Measurements from ENCODE around the gene ZEB1. TPM values are rescaled to one million over a fixed set of nuclear protein-coding genes. Genes with fewer than 3 reads are reported as not detected.

The ZEB1 gene
- total and polyA plus RNA-seq, 10 of the 15 experiments (the other 5 are each of a cell fraction or from before 2014, with no cell fraction given), result 10.4 to 35.6 (median 24.5) TPM

DNA sequence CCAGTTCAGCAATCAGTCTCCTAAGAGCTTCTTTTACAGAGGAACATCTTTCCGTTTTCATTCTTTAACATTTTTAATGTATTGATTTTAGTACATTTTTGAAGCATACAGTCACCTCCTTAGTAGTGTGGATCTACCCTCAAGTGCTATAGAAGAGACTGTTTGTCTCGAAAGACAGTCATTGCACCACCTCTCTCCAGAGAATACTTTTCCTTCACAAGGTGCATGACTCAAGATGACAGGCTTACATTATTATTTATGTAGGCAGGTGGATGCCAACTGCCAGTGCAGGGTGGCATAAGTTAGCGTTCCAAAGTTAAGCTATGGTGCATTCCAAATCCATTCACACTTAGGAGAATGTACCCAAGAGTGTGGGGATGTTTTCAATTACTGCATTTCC, 71.8 kb downstream of the ZEB1 start (continued):
- TF ChIP-seq BRCA1 (IDR thresholded peaks at IDR 0.05; ENCODE audit: low read depth, low read length) (no peak), SP1 (IDR thresholded peaks at IDR 0.05; ENCODE audit: low read depth, low read length) (no peak), SIX5 (IDR thresholded peaks at IDR 0.05; ENCODE audit: low read depth, low read length, severe bottlenecking) (no peak), SMAD5 (IDR thresholded peaks at IDR 0.05; ENCODE audit: low read depth) (no peak), ZNF207 (IDR thresholded peaks at IDR 0.05; ENCODE audit: borderline replicate concordance) (no peak), FOXK2 (IDR thresholded peaks at IDR 0.05) (no peak), GATAD2B (conservative IDR thresholded peaks at IDR 0.05; ENCODE audit: low read depth) (no peak)
- TF ChIP-seq, protein P1, sequence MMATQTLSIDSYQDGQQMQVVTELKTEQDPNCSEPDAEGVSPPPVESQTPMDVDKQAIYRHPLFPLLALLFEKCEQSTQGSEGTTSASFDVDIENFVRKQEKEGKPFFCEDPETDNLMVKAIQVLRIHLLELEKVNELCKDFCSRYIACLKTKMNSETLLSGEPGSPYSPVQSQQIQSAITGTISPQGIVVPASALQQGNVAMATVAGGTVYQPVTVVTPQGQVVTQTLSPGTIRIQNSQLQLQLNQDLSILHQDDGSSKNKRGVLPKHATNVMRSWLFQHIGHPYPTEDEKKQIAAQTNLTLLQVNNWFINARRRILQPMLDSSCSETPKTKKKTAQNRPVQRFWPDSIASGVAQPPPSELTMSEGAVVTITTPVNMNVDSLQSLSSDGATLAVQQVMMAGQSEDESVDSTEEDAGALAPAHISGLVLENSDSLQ (IDR thresholded peaks at IDR 0.05), result no peak
- TF ChIP-seq, protein P2, sequence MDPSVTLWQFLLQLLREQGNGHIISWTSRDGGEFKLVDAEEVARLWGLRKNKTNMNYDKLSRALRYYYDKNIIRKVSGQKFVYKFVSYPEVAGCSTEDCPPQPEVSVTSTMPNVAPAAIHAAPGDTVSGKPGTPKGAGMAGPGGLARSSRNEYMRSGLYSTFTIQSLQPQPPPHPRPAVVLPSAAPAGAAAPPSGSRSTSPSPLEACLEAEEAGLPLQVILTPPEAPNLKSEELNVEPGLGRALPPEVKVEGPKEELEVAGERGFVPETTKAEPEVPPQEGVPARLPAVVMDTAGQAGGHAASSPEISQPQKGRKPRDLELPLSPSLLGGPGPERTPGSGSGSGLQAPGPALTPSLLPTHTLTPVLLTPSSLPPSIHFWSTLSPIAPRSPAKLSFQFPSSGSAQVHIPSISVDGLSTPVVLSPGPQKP (IDR thresholded peaks at IDR 0.05; ENCODE audit: low read depth, low read length), result no peak
- TF ChIP-seq, protein P3, sequence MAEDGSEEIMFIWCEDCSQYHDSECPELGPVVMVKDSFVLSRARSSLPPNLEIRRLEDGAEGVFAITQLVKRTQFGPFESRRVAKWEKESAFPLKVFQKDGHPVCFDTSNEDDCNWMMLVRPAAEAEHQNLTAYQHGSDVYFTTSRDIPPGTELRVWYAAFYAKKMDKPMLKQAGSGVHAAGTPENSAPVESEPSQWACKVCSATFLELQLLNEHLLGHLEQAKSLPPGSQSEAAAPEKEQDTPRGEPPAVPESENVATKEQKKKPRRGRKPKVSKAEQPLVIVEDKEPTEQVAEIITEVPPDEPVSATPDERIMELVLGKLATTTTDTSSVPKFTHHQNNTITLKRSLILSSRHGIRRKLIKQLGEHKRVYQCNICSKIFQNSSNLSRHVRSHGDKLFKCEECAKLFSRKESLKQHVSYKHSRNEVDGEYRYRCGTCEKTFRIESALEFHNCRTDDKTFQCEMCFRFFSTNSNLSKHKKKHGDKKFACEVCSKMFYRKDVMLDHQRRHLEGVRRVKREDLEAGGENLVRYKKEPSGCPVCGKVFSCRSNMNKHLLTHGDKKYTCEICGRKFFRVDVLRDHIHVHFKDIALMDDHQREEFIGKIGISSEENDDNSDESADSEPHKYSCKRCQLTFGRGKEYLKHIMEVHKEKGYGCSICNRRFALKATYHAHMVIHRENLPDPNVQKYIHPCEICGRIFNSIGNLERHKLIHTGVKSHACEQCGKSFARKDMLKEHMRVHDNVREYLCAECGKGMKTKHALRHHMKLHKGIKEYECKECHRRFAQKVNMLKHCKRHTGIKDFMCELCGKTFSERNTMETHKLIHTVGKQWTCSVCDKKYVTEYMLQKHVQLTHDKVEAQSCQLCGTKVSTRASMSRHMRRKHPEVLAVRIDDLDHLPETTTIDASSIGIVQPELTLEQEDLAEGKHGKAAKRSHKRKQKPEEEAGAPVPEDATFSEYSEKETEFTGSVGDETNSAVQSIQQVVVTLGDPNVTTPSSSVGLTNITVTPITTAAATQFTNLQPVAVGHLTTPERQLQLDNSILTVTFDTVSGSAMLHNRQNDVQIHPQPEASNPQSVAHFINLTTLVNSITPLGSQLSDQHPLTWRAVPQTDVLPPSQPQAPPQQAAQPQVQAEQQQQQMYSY (CRISPR knock-in tag; IDR thresholded peaks at IDR 0.05), result no peak
